Activated B cell treated with CpG ODN at 0.5 μM for 24 hours (primary cell): ENCODE results near the gene CXorf58. TPM values are rescaled to one million over a fixed set of nuclear protein-coding genes. Genes with fewer than 3 reads are reported as not detected.

Experiments used
- ATAC-seq: fragments of 200-7000 bp; cut with Tn5 transposase; one replicate; pipeline ENCODE4 v1.10.0; 2021; ENCODE audit warnings: low read depth, mild to moderate bottlenecking, moderate library complexity
- CTCF ChIA-PET: fragments of 350-600 bp; sonication (Branson Sonifier 250); formaldehyde crosslinking; loops from one replicate; lab custom pipeline; 2021; ENCODE audit warnings: antibody characterized with exemption; lab: Charles Lee
- POLR2A ChIA-PET: fragments of 350-600 bp; sonication (Branson Sonifier 250); formaldehyde crosslinking; loops from one replicate; lab custom pipeline; 2021; ENCODE audit warnings: antibody characterized with exemption; lab: Charles Lee
- DNase-seq: peaks from one replicate; pipeline ENCODE4 v3.0.0; 2022
- H3K27ac Mint-ChIP-seq: one replicate; pipeline ENCODE4 v1.8.0; 2020; ENCODE audit warnings: mixed read lengths
- H3K27me3 Mint-ChIP-seq: one replicate; pipeline ENCODE4 v1.8.0; 2021; ENCODE audit warnings: mixed read lengths
- H3K36me3 Mint-ChIP-seq: one replicate; pipeline ENCODE4 v1.8.0; 2021; ENCODE audit warnings: low read depth, mixed read lengths
- H3K4me1 Mint-ChIP-seq: one replicate; pipeline ENCODE4 v1.8.0; 2021; ENCODE audit warnings: mixed read lengths
- H3K4me3 Mint-ChIP-seq: one replicate; pipeline ENCODE4 v1.8.0; 2020; ENCODE audit warnings: mild to moderate bottlenecking, mixed read lengths
- H3K9me3 Mint-ChIP-seq: one replicate; pipeline ENCODE4 v1.8.0; 2020; ENCODE audit warnings: mixed read lengths
- CTCF ChIP-seq: fragments of 200-600 bp; IDR thresholded peaks from one replicate; pipeline ENCODE4 v1.8.0; 2022; ENCODE audit warnings: antibody characterized with exemption, mild to moderate bottlenecking
- intact Hi-C: fragments of 100-400 bp; cut with micrococcal nuclease; formaldehyde crosslinking; loops from one replicate; pipeline ENCODE4 v1.15.1; 2024
- total RNA-seq: library from RNA; stranded (reverse); gene quantifications from 2 replicates; pipeline ENCODE4 v1.2.3, GENCODE V29; 2022

CXorf58 gene
- total RNA-seq, 1 donor from 2014 or later: not detected

DNA sequence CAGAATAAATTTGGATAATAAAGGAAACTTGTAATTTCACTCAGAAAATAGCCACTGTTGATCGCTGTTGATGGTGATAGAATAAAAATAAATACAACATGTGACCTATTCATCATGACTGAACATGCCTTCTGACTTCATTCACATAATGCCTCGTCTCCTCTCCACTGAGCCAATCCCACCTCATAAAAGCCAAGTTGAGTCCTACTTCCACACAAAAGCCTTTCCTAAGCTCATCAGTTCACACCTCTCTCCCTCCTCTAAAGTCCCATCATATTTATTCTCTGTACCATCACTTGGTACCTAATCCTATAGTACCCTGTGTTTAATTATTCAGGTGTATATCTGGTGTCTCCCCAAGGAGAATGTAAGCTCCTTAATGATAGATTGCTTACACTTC is 37.8 kb upstream of the CXorf58 start:
- no peaks in the 10 kb centered on the region for H3K27me3 Mint-ChIP-seq

GRCh38 chrX:23871905-23872546 is 35.8 kb upstream of the CXorf58 start:
- Mint-ChIP-seq H3K27ac (no peak overlapping the region), H3K27me3 (no peaks in the 10 kb centered on the region), H3K4me3 (no peak overlapping the region), H3K36me3 (peaks cover 4% of the 10 kb centered on the region), H3K9me3 (no peaks in the 10 kb centered on the region), H3K4me1 (no peaks in the 10 kb centered on the region)
- no peak for ATAC-seq
- DNase-seq: no peak
- CTCF ChIA-PET: no interaction called here
- intact Hi-C loops: no loop called here
- POLR2A ChIA-PET: interaction anchor here (0.6 kb wide), 1 partner anchor 193 kb away, joined by 3 read pairs; no protein-coding TSS in a partner anchor
- TF ChIP-seq CTCF: no peak

More for the DNA sequence above, 37.8 kb upstream of the CXorf58 start:
- ATAC-seq (no peak), DNase-seq (no peak)
- no peaks in the 10 kb centered on the region for H3K9me3 Mint-ChIP-seq
- no peaks in the 10 kb centered on the region for H3K4me1 Mint-ChIP-seq
- H3K4me3 Mint-ChIP-seq: no peak overlapping the region
- H3K36me3 Mint-ChIP-seq: peaks cover 4% of the 10 kb centered on the region
- no peak overlapping the region for H3K27ac Mint-ChIP-seq
- intact Hi-C loops: no loop called here
- CTCF ChIA-PET: no interaction called here
- no peak for TF ChIP-seq CTCF
- POLR2A ChIA-PET: no interaction called here

DNA sequence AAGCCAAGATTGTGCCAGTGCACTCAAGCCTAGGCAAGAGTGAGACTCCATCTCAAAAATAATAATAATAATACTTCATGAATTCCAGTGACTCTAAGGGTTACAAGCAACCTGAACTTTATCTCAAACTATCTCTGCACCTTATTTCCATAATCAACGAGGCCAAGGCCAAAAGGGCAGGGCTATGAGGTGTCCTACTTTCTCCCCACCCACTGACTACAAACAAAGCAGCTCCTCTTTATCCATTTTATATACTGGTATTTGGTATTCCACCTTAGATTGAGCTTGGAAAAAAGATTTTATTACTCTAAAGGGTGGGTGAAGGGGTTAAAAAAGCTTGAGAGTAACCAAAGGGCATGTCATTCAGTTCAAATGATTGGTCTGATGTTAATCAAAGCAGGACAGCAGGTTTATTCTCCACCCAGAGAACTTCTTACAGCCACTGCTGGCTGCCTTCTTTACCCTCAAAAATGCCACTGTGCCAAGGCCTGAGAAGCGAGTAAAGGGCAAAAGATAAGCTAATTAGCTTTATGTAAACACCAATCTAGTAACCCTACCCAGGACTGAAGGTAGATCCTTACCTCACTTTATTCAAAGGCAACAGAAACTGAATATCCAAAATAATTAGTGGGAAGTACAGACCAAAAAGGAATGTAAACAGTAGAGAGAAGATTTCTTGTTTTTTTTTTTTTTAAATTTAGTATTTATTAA is 28.3 kb upstream of the CXorf58 start:
- Mint-ChIP-seq H3K9me3 (no peaks in the 10 kb centered on the region), H3K27me3 (no peaks in the 10 kb centered on the region), H3K27ac (no peak overlapping the region), H3K36me3 (peaks cover 2% of the 10 kb centered on the region), H3K4me1 (no peaks in the 10 kb centered on the region), H3K4me3 (no peak overlapping the region)
- no peak for TF ChIP-seq CTCF
- intact Hi-C loops: no loop called here
- DNase-seq: no peak
- no peak for ATAC-seq
- POLR2A ChIA-PET: no interaction called here
- CTCF ChIA-PET: no interaction called here

DNA sequence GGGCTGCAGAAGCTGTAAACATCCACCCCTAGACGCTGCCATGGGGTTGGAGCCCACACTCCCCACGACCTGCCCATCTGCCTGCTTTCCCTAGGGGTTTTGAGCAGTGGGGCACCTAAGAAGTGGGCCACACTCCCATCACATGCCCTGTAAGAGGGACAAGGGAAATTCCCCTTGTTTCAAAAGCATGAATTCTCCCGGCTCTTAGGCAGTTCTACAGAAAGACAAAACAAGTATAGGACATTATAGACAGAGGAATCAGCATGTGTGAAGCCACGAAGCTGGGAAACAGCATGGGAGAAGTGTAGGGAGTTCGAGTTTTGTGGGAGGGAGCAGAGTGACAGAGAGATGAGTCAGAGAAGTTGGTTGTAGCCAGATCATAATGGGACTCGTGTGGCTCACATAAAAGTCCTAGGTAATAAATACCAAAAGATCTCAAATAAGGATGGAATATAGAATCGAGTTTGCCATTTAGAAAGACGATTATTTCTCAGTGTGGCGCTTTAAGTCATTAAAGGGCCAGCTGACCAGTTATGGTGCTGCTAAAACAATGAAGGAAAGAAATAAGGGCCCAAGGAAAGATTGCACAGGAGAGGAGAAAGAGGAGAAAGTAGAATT is 24.0 kb upstream of the CXorf58 start:
- H3K27me3 Mint-ChIP-seq: no peaks in the 10 kb centered on the region
- no peak overlapping the region for H3K27ac Mint-ChIP-seq
- ATAC-seq (no peak), DNase-seq (no peak)
- H3K36me3 Mint-ChIP-seq: no peaks in the 10 kb centered on the region
- intact Hi-C loops: no loop called here
- no peak overlapping the region for H3K4me3 Mint-ChIP-seq
- no peaks in the 10 kb centered on the region for H3K4me1 Mint-ChIP-seq
- ChIA-PET POLR2A (no interaction called here), CTCF (no interaction called here)
- H3K9me3 Mint-ChIP-seq: no peaks in the 10 kb centered on the region
- TF ChIP-seq CTCF: no peak

- no peaks in the 10 kb centered on the region for H3K9me3 Mint-ChIP-seq
- H3K36me3 Mint-ChIP-seq: no peaks in the 10 kb centered on the region
- no peaks in the 10 kb centered on the region for H3K4me1 Mint-ChIP-seq
- ATAC-seq: no peak
- ChIA-PET POLR2A (no interaction called here), CTCF (no interaction called here)
- no peak overlapping the region for H3K27ac Mint-ChIP-seq
- no peak for DNase-seq
- intact Hi-C loops: no loop called here
- TF ChIP-seq CTCF: no peak
- H3K4me3 Mint-ChIP-seq: no peak overlapping the region
- H3K27me3 Mint-ChIP-seq: no peaks in the 10 kb centered on the region
Observed at GRCh38 chrX:23884427-23885024, 23.3 kb upstream of the CXorf58 start.
